ENCODE measurements around the gene KPNA1. TPM values are rescaled to one million over a fixed set of nuclear protein-coding genes. Genes with fewer than 3 reads are reported as not detected.

The KPNA1 gene
- total and polyA plus RNA-seq, 2 of the 13 experiments (the other 11 are each of a cell fraction or from before 2014, with no cell fraction given), result 15.4 to 30.0 TPM

GRCh38 chr3:122383771-122384697 lies 130.7 kb downstream of the KPNA1 start, which contains the start of gene FAM162A (continued):
- TF ChIP-seq ETS1 (CRISPR knock-in tag; IDR thresholded peaks at IDR 0.05) (no peak), ZNF101 (CRISPR knock-in tag; IDR thresholded peaks at IDR 0.05; ENCODE audit: borderline replicate concordance, low read depth) (peak; percentile 74; the same call in 1 of the 2 replicates), MTF2 (CRISPR knock-in tag; IDR thresholded peaks at IDR 0.05; ENCODE audit: borderline replicate concordance) (no peak; the same call in 1 of the 2 replicates), IRX3 (CRISPR knock-in tag; IDR thresholded peaks at IDR 0.05; ENCODE audit: borderline replicate concordance, low read depth) (no peak; the same call in 1 of the 2 replicates), AKAP8 (CRISPR knock-in tag; IDR thresholded peaks at IDR 0.05) (peak; percentile 85; the same call in 1 of the 2 replicates), ELF3 (CRISPR knock-in tag; IDR thresholded peaks at IDR 0.05) (peak; percentile 83), PTBP1 (IDR thresholded peaks at IDR 0.05; ENCODE audit: low read depth, low read length, poor library complexity, severe bottlenecking) (peak; percentile 94), CSRNP2 (CRISPR knock-in tag; conservative IDR thresholded peaks at IDR 0.05; ENCODE audit: low read depth) (no peak), TBL1XR1 (IDR thresholded peaks at IDR 0.05; ENCODE audit: borderline replicate concordance, low read length, partially characterized antibody) (no peak), SYNCRIP (IDR thresholded peaks at IDR 0.05; ENCODE audit: insufficient read depth, low read depth, low read length) (no peak), ZNF577 (CRISPR knock-in tag; IDR thresholded peaks at IDR 0.05; ENCODE audit: borderline replicate concordance, low read depth) (no peak), ATF1 (CRISPR knock-in tag; IDR thresholded peaks at IDR 0.05) (no peak), BCL6 (CRISPR knock-in tag; IDR thresholded peaks at IDR 0.05) (peak; percentile 67), NFKB2 (CRISPR knock-in tag; IDR thresholded peaks at IDR 0.05; ENCODE audit: borderline replicate concordance) (peak; percentile 89; the same call in 1 of the 2 replicates), SNAPC5 (CRISPR knock-in tag; IDR thresholded peaks at IDR 0.05; ENCODE audit: borderline replicate concordance) (0 out of 2 replicates have a peak, but pooled peaks have one; percentile 63), ZNF260 (CRISPR knock-in tag; IDR thresholded peaks at IDR 0.05; ENCODE audit: borderline replicate concordance, low read depth) (no peak), YEATS4 (CRISPR knock-in tag; IDR thresholded peaks at IDR 0.05; ENCODE audit: borderline replicate concordance) (peak; percentile 97), ZNF816 (CRISPR knock-in tag; IDR thresholded peaks at IDR 0.05; ENCODE audit: borderline replicate concordance) (no peak), ZNF878 (CRISPR knock-in tag; IDR thresholded peaks at IDR 0.05) (no peak), SOX6 (IDR thresholded peaks at IDR 0.05) (no peak), SOX6 (CRISPR knock-in tag; IDR thresholded peaks at IDR 0.05) (peak; percentile 77), TP53 (CRISPR knock-in tag; conservative IDR thresholded peaks at IDR 0.05) (peak; percentile 90), ARID5B (CRISPR knock-in tag; IDR thresholded peaks at IDR 0.05) (peak; percentile 91)

All from HepG2 (cell line).